Hepatocyte (in vitro differentiated cells): ENCODE measurements around the gene FOXO1.

ENCODE experiments used
- EZH2 ChIP-seq: fragments of 200-600 bp; sonication (generic); IDR thresholded peaks from 2 replicates; pipeline ENCODE4 v1.6.1; 2016; ENCODE audit warnings: antibody characterized with exemption, mild to moderate bottlenecking, borderline replicate concordance
- TF ChIP-seq, protein P1 (sequence below): fragments of 200-600 bp; sonication (generic); IDR thresholded peaks from 2 replicates; pipeline ENCODE4 v1.5.1; 2016; ENCODE audit warnings: antibody characterized with exemption, mild to moderate bottlenecking; ENCODE audit not compliant: poor library complexity

DNA sequence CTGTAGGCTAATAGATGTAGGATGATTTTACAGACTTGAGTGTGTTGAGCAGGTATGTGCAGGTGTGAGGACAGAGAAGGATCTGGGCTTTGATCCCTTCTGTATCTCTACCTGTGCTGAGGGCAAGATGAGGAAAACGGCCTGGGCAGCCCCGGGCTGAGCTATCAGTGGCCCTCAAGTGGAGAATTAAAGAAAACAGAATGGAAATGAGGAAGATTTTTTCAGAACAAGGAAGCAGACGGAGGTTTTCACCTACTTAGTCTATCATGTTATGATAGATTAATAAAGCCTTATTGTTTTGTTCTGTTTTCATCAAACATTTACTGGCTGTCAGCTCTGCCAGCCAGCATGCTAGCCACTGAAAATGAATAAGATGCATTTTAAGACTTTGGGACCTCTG, 22.3 kb upstream of the FOXO1 start:
- TF ChIP-seq, protein P1, sequence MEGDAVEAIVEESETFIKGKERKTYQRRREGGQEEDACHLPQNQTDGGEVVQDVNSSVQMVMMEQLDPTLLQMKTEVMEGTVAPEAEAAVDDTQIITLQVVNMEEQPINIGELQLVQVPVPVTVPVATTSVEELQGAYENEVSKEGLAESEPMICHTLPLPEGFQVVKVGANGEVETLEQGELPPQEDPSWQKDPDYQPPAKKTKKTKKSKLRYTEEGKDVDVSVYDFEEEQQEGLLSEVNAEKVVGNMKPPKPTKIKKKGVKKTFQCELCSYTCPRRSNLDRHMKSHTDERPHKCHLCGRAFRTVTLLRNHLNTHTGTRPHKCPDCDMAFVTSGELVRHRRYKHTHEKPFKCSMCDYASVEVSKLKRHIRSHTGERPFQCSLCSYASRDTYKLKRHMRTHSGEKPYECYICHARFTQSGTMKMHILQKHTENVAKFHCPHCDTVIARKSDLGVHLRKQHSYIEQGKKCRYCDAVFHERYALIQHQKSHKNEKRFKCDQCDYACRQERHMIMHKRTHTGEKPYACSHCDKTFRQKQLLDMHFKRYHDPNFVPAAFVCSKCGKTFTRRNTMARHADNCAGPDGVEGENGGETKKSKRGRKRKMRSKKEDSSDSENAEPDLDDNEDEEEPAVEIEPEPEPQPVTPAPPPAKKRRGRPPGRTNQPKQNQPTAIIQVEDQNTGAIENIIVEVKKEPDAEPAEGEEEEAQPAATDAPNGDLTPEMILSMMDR: no peak
- TF ChIP-seq EZH2: no peak
